COLO829 (cell line): ENCODE results near the gene ZNF737.
"Not testable (repeated sequence)": the region's sequence is repeated elsewhere in the genome, so short reads cannot be mapped to it uniquely, and the experiment has no call there.

Experiments
- DNase-seq: peaks from one replicate; pipeline ENCODE4 v3.0.0; 2012; ENCODE audit warnings: low spot score

Gene ZNF737

DNA sequence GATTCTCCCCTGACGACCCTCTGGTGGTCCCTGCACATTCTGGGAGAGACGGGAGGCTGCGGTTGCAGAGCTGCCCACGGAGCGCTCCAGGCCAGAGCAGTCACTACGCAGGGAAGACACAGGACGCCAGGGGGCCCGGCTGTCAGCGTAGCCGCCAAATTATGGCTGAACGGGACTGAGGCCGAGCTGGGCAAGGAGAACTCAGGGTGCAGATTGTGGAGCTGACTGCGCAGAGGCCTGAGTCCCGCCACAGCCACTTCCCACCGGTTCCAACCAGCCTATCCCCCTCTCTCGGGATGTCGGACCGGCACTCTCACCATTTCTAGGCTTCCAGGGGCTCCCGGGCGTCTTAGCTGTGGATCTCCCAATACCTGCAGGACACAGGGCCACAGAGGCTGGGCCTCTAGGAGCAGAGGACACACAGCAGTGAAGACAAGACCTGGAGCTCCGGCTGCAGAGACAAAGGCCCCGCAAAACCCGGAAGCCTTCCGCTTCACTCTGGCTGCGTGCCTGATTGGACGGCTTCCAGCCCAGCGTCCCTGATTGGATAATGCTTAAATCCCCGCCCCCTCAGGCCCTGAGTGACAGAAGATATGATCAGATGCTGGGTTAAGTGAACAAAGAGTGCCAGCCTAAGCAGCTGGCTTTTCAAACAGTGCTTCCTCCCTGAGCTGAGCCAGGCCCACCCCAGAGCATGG lies at the start of gene ZNF737:
Gene ZNF737, minus strand, starts transcription at position 461 of the 698 bp plus-strand sequence. Its CDS starts 141 bp downstream, at position 320.
- peak; percentile 51 for DNase-seq

DNA sequence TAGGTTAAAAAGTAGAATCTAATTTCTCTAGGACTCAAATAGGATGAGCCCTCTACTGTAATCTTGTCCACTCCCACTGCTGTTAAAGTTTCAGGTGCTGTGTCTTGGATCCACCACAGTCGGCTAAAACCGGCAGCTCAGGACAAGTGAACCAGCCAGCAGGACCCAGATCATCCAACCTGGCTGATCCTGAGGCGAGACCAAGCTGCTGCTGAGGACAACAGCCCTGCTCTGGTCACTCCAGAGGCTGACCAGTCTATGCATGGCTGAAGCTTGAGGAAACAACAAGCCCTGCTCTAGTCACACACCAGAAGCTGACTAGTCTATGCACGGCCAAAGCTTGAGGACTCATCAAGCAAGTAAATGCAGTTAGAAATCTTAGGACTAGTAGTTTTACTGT lies 49.4 kb upstream of the ZNF737 start:
- not testable (repeated sequence) for DNase-seq

DNA sequence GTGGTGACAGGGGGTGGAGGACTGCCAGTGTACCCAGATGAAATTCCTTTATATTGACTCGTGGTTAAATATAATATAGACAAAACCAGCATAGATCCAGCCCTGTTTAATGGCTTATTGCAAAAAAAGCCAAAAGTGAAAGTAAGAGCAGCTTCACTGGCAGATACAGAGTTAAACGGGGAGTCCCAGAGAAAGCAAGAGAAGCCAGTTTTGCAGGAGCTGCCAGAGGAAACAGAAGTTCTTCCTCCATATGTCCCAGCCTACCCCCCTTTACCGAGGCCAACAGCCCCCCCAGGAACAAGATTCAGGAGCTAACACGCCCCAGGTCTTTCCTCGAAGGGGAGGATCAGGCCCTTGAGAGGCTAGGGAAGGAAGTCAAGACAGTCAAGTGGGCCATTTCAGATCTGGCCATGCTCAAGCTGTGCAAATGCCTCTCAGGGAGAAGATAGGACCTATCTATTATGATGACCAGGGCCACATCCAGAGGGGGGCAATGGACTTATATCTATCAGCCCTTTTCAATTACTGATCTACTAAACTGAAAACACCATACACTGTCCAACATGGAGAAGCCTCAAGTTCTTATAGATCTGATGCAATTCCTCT lies 47.2 kb upstream of the ZNF737 start:
- DNase-seq = no peak

DNA sequence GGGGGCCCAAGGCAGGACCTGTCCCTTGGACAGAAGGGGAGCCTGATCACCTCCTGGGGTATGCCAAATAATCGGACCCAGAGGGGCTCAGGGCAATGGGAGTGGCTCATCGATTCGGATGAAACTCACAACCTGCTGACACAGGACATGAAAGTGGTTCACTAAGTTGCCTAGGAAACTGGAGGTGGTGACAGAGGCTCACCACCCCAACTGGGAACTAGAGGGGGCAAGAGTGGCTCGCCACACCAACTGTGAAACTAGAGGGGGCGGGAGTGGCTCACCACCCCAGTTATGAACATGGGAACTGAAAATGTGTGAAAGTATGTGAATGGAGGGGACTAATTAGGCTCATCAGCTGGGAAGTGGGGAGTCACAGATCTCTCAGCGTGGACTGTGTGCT lies 46.3 kb upstream of the ZNF737 start:
- DNase-seq = no peak

DNA sequence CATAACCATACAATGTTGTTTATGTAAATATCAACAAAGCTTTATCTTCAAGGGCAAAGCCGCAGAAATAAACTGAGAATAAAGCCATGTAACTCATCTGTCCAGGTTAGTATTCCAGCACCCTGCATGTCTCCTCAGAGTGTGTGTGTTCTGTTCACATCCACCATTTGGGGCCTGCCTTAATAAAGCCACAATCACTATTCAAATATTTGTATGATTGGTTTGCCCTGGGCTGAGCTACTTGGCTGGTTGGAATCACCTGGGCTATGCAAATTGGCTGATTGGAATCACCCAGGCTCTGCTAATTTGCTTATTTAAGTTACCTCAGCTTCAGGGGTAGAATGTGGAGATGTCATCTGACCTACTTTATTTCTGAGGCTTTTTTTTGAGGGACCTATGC lies 42.4 kb upstream of the ZNF737 start:
- no peak for DNase-seq

DNA sequence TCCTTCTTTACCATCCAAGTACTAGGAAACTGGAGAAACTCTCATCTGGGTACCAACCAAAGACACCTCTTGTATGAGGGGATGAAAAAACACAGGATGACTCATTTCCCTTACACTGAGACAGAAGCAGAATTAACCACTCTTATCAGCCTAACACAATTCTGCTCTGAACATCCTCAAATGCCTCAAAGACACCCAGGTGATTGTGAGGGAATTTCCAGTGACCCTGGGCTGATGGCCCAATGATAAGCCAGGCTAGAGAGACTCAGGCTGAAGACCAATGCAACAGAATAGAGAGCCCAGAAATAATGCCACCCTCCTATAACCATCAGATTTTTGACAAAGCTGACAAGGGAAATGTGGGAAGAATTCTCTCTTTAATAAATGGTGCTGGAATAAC lies 7.0 kb downstream of the ZNF737 start:
- DNase-seq = no peak

DNA sequence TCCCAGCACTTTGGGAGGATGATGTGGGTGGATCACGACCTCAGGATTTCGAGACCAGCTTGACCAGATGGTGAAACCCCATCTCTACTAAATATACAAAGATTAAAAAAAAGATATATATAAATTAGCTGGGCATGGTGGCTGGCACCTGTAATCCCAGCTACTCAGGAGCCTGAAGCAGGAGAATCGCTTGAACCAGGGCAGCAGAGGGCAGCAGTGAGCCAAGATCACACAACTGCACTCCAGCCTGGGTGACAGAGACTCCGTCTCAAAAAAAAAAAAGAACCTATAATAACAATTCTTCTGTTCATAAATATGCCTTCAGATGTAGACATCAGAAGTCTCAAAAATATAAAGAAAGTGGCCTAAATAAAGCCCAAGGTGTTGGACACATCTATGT lies 7.6 kb downstream of the ZNF737 start:
- no peak for DNase-seq

DNA sequence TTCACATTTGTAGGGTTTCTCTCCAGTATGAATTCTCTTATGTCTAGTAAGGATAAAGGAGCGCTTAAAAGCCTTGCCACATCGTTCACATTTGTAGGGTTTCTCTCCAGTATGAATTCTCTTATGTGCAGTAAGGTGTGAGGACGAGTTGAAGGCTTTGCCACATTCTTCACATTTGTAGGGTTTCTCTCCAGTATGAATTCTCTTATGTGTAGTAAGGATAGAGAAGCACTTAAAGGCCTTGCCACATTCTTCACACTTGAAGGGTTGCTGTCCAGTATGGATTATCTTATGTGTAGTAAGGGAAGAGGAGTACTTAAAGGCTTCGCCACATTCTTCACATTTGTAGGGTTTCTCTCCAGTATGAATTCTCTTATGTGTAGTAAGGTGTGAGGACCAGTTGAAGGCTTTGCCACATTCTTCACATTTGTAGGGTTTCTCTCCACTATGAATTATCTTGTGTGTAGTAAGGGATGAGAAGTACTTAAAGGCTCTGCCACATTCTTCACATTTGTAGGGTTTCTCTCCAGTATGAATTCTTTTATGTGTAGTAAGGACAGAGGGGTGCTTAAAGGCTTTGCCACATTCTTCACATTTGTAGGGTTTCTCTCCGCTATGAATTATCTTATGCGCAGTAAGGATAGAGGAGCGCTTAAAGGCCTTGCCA lies 20.8 kb downstream of the ZNF737 start:
- DNase-seq = not testable (repeated sequence)

DNA sequence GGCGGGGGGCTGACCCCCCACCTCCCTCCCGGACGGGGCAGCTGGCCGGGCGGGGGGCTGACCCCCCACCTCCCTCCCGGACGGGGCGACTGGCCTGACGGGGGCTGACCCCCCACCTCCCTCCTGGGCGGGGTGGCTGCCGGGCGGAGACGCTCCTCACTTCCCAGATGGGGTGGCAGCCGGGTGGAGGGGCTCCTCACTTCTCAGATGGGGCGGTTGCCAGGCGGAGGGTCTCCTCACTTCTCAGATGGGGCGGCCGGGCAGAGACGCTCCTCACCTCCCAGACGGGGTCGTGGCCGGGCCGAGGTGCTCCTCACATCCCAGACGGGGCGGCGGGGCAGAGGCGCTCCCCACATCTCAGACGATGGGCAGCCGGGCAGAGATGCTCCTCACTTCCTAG lies 35.3 kb downstream of the ZNF737 start:
- not testable (repeated sequence) for DNase-seq

DNA sequence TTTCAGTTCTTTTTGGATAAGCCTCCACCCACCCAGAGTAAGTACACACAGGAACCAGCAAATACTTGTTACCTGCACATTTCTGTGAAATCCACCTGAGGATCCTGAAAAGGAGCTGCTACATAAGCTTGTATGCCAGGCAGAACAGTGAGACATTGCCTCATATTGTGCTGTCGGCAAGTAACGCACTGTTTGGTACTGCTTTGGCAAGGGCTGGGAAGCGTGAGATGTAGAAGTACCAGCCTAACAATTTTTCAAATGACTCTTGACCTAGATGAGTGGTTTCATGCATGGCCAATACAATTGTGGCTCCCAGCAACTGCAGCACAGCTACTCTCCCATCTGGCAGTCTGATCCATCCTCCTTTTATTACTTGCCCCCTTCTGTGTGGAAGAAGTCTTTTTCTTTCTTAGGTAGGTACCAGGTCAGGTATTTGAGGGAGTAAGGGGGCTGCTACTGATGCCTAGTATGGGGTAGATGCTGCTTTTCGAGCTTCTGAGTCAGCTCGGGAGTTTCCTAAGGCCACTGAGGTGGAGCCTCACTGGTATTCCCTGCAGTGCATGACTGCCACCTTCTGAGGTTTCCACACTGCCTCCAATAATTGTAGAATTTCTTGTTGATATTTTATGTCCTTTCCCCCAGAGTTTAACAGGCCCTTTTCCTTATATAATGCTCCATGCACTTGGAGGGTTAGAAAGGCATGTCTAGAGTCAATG lies 52.2 kb downstream of the ZNF737 start:
- no peak for DNase-seq

DNA sequence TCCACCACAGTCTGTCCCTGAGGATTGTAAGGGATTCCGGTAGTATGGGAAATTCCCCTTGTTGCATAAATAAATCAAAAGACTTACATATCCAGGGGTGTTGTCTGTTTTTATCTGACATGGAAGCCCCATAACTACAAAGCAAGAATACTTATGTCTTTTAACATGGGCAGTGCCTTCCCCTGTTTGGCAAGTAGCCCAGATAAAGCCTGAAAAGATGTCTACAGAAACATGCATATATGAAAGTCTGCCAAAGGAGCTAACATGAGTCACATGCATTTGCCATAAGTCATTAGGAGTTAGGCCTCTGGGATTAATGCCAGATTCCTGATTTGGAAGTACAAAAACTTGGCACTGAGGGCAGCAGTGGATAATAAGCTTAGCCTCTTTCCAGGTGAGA lies 62.1 kb downstream of the ZNF737 start:
- no peak for DNase-seq
